Naive B cell (primary cell): ENCODE data around the gene RSPH4A. TPM values are rescaled to one million over a fixed set of nuclear protein-coding genes. Genes with fewer than 3 reads are reported as not detected.
"Not testable (repeated sequence)": the region's sequence is repeated elsewhere in the genome, so short reads cannot be mapped to it uniquely, and the experiment has no call there.

Source experiments
- ATAC-seq, 2 donors: fragments of 150-1000 bp; cut with Tn5 transposase; 2 replicates each; pipeline ENCODE4 v1.10.0; 2021; ENCODE audit warnings: low read depth in 2 of 2, mild to moderate bottlenecking in 2 of 2, moderate library complexity in 2 of 2
- DNase-seq: peaks from one replicate; pipeline ENCODE4 v3.0.0; 2022
- H3K27ac Mint-ChIP-seq, 6 donors: one replicate each; pipeline ENCODE4 v1.8.0; 2020 to 2022; ENCODE audit warnings: mild to moderate bottlenecking in 6 of 6, mixed read lengths in 6 of 6, moderate library complexity in 5 of 6, inconsistent platforms in 2 of 6
- H3K27me3 Mint-ChIP-seq, 3 donors: one replicate each; pipeline ENCODE4 v1.8.0; 2021 to 2022; ENCODE audit warnings: mixed read lengths in 3 of 3, mild to moderate bottlenecking in 1 of 3
- H3K36me3 Mint-ChIP-seq, 2 donors: one replicate each; pipeline ENCODE4 v1.8.0; 2020 to 2022; ENCODE audit warnings: mixed read lengths in 2 of 2, inconsistent platforms in 1 of 2, mild to moderate bottlenecking in 1 of 2
- H3K4me1 Mint-ChIP-seq, 3 donors: one replicate each; pipeline ENCODE4 v1.8.0; 2020 to 2022; ENCODE audit warnings: mixed read lengths in 3 of 3, inconsistent platforms in 1 of 3, mild to moderate bottlenecking in 1 of 3, moderate library complexity in 1 of 3
- H3K4me3 Mint-ChIP-seq, 8 donors: one replicate each; pipeline ENCODE4 v1.8.0; 2020 to 2022; ENCODE audit warnings: mild to moderate bottlenecking in 8 of 8, mixed read lengths in 8 of 8, moderate library complexity in 8 of 8, inconsistent platforms in 2 of 8
- H3K9me3 Mint-ChIP-seq, 7 donors: one replicate each; pipeline ENCODE4 v1.8.0; 2020 to 2022; ENCODE audit warnings: mixed read lengths in 7 of 7, mild to moderate bottlenecking in 5 of 7, inconsistent platforms in 2 of 7, moderate library complexity in 1 of 7
- polyA plus RNA-seq, 6 donors: library from polyadenylated mRNA; unstranded; fragments of 300-500 nt; fragmentation: Illumina TruSeq; gene quantifications; one replicate each; pipeline ENCODE4 v1.2.3, GENCODE V29; 2021; ENCODE audit warnings: low read depth in 6 of 6

Gene RSPH4A
- polyA plus RNA-seq, 6 donors from 2014 or later, result 0.13 to 0.25 TPM; not detected in 4

DNA sequence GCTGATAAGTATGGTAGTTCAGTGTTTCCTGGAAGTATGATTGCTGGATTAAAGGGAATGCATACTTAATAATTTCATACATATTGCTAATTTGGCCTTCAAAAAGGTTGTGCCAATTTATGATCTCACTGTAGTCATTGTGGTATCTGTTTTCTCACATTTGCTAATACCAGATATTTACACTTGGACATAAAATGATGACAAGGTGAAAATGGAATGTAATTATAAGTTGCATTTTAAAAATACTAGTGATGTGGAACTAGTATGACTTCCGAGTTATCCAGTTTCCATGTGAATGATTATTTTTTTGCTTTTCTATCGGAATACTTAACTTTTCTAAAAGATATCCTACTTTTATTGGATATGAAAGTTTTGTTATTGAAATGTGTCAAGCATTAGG lies 29.5 kb upstream of the RSPH4A start:
- DNase-seq (no peak), ATAC-seq (no peak)
- Mint-ChIP-seq H3K36me3 (peaks cover 20 to 25% of the 10 kb centered on the region in 2 donors), H3K27ac (no peak overlapping the region), H3K4me1 (peaks cover 0 to 3% (median 0%) of the 10 kb centered on the region in 3 donors), H3K4me3 (no peak overlapping the region), H3K9me3 (no peaks in the 10 kb centered on the region), H3K27me3 (no peaks in the 10 kb centered on the region)

GRCh38 chr6:116595247-116595646 lies 21.0 kb upstream of the RSPH4A start:
- Mint-ChIP-seq H3K36me3 (peaks cover 19 to 26% of the 10 kb centered on the region in 2 donors), H3K4me1 (no peaks in the 10 kb centered on the region), H3K4me3 (no peak overlapping the region), H3K27me3 (no peaks in the 10 kb centered on the region), H3K9me3 (no peaks in the 10 kb centered on the region), H3K27ac (no peak overlapping the region)
- DNase-seq (no peak), ATAC-seq (no peak)

DNA sequence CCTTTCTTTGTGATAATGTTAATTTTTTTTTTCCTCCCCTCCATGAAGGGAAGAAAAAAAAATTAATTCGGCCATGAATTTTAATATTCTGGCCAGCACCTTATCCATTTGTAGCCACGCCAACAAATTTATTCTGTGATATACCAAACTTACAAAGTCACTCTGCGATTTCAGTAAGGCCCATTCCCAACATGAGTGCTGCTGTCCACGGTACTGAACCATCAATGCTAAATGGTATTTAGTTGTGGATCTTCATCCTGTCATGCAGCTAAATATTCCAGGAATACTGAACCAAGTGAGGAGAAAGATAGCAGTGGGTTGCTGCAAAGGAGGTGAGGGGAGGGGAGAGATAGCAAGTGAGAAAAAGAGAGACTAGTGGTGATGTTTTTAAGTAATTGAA lies 19.5 kb upstream of the RSPH4A start:
- DNase-seq, result no peak
- Mint-ChIP-seq H3K4me1 (no peaks in the 10 kb centered on the region), H3K9me3 (no peaks in the 10 kb centered on the region), H3K36me3 (peaks cover 18 to 23% of the 10 kb centered on the region in 2 donors), H3K27ac (peak overlapping the region in 1 of 6 donors; percentile 24), H3K27me3 (no peaks in the 10 kb centered on the region), H3K4me3 (no peak overlapping the region)
- ATAC-seq, result no peak

DNA sequence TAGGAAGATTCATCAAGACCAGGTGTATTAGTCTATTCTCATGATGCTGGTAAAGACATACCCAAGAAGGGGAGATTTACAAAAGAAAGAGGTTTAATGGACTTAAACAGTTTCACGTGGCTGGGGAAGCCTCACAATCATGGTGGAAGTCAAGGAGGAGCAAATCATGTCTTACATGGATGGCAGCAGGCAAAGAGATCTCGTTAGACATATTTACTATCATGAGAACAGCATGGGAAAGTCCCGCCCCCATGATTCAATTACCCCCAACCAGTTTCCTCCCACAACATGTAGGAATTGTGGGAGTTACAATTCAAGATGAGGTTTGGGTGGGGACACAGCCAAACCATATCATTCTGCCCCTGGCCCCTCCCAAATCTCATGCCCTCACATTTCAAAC lies 12.4 kb upstream of the RSPH4A start:
- H3K4me3 Mint-ChIP-seq, DNase-seq, ATAC-seq, H3K27me3 Mint-ChIP-seq, H3K4me1 Mint-ChIP-seq, H3K27ac Mint-ChIP-seq: not testable (repeated sequence)
- peaks cover 14 to 20% of the 10 kb centered on the region in 2 donors for H3K36me3 Mint-ChIP-seq
- H3K9me3 Mint-ChIP-seq, result peaks cover 10 to 25% (median 12%) of the 10 kb centered on the region in 7 donors

DNA sequence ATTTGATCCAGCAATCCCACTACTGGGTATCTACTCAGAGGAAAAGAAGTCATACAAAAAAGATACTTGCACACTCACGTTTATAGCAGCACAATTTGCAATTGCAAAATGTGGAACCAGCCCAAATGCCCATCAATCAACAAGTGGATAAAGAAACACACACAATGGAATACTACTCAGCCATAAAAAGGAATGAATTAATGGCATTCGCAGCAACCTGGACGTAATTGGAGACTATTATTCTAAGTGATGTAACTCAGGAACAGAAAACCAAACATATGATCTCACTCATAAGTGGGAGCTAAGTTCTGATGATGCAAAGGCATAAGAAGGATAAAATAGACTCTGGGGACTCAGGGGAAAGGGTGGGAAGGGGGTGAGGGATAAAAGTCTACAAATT lies 11.4 kb upstream of the RSPH4A start:
- not testable (repeated sequence) for H3K27ac Mint-ChIP-seq, H3K4me1 Mint-ChIP-seq, H3K4me3 Mint-ChIP-seq, DNase-seq, H3K27me3 Mint-ChIP-seq, ATAC-seq
- H3K9me3 Mint-ChIP-seq, result peaks cover 10 to 25% (median 12%) of the 10 kb centered on the region in 7 donors
- H3K36me3 Mint-ChIP-seq, result peaks cover 14 to 20% of the 10 kb centered on the region in 2 donors

- ATAC-seq (no peak), DNase-seq (no peak)
- peaks cover 0 to 10% (median 2%) of the 10 kb centered on the region in 3 donors for H3K27me3 Mint-ChIP-seq
- H3K4me1 Mint-ChIP-seq, result no peaks in the 10 kb centered on the region
- no peak overlapping the region for H3K4me3 Mint-ChIP-seq
- no peak overlapping the region for H3K27ac Mint-ChIP-seq
- H3K36me3 Mint-ChIP-seq, result peaks cover 14 to 20% of the 10 kb centered on the region in 2 donors
- peaks cover 10 to 25% (median 12%) of the 10 kb centered on the region in 7 donors for H3K9me3 Mint-ChIP-seq
Measured at GRCh38 chr6:116605935-116606334, 10.3 kb upstream of the RSPH4A start.

DNA sequence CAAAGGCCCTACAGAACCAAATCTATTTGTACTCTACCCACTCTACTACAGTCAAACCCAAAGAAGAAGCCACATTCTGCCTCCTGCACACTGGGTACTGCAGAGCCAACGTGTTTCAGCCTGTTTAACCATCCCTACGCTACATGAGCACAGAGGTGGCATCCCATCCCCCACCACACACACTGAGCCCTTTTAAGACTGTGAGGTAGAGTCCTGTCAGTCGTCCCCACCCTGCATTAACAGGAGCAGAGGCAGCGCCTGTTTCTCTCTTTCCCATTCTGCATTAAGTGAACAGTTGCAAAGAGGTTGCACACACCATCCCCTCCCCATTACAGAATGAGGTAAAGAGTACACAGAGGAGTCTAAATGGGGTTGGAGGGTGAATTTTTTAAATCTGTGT lies 5.2 kb upstream of the RSPH4A start:
- DNase-seq, result no peak
- Mint-ChIP-seq H3K27ac (no peak overlapping the region), H3K27me3 (peaks cover 4 to 20% (median 8%) of the 10 kb centered on the region in 3 donors), H3K9me3 (peaks cover 0 to 3% (median 0%) of the 10 kb centered on the region in 7 donors), H3K4me3 (no peak overlapping the region), H3K4me1 (peaks cover 3 to 4% (median 4%) of the 10 kb centered on the region in 3 donors), H3K36me3 (no peaks in the 10 kb centered on the region)
- ATAC-seq, result no peak

DNA sequence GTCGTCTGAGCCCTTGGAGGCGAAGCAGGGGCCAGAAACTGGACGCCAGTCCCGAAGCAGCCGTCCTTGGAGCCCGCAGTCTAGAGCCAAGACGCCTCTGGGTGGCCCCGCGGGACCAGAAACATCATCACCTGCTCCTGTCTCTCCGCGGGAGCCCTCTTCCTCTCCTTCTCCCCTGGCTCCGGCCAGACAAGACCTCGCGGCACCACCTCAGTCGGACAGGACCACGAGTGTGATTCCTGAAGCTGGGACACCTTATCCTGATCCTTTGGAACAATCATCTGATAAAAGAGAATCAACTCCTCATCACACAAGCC lies 416 bp downstream of the RSPH4A start:
- peak; percentile 36 to 40 for ATAC-seq
- H3K36me3 Mint-ChIP-seq, result no peaks in the 10 kb centered on the region
- peak overlapping the region; percentile 67 to 92 (median 85) for H3K4me3 Mint-ChIP-seq
- peaks cover 0 to 2% (median 0%) of the 10 kb centered on the region in 7 donors for H3K9me3 Mint-ChIP-seq
- DNase-seq, result peak; percentile 11
- H3K4me1 Mint-ChIP-seq, result peaks cover 14 to 17% (median 15%) of the 10 kb centered on the region in 3 donors
- peak overlapping the region in 5 of 6 donors; percentile 40 to 93 (median 65) for H3K27ac Mint-ChIP-seq
- H3K27me3 Mint-ChIP-seq, result peaks cover 0 to 18% (median 8%) of the 10 kb centered on the region in 3 donors

- H3K36me3 Mint-ChIP-seq, result no peaks in the 10 kb centered on the region
- no peak overlapping the region for H3K27ac Mint-ChIP-seq
Measured at GRCh38 chr6:116624036-116624805, 7.9 kb downstream of the RSPH4A start.

GRCh38 chr6:116625872-116626271 lies 9.6 kb downstream of the RSPH4A start:
- Mint-ChIP-seq H3K9me3 (peaks cover 0 to 8% (median 0%) of the 10 kb centered on the region in 7 donors), H3K27me3 (no peaks in the 10 kb centered on the region), H3K4me3 (no peak overlapping the region), H3K4me1 (peaks cover 0 to 13% (median 10%) of the 10 kb centered on the region in 3 donors), H3K27ac (no peak overlapping the region), H3K36me3 (no peaks in the 10 kb centered on the region)
- DNase-seq (no peak), ATAC-seq (no peak)

More at GRCh38 chr6:116624036-116624805, 7.9 kb downstream of the RSPH4A start:
- H3K27me3 Mint-ChIP-seq, result no peaks in the 10 kb centered on the region
- peaks cover 0 to under 1% (median 0%) of the 10 kb centered on the region in 3 donors for H3K4me1 Mint-ChIP-seq
- no peak for ATAC-seq
- peaks cover 0 to 8% (median 0%) of the 10 kb centered on the region in 7 donors for H3K9me3 Mint-ChIP-seq
- DNase-seq, result no peak
- no peak overlapping the region for H3K4me3 Mint-ChIP-seq

- Mint-ChIP-seq H3K4me3 (peak overlapping the region in 1 of 8 donors; percentile 44), H3K27ac (peak overlapping the region in 1 of 6 donors; percentile 34), H3K36me3 (peaks cover 9 to 10% of the 10 kb centered on the region in 2 donors), H3K4me1 (peaks cover 0 to 22% (median 13%) of the 10 kb centered on the region in 3 donors), H3K27me3 (no peaks in the 10 kb centered on the region), H3K9me3 (peaks cover 0 to 8% (median 0%) of the 10 kb centered on the region in 7 donors)
- peak in 1 of 2 donors; percentile 62 for ATAC-seq
- DNase-seq, result no peak
Measured at GRCh38 chr6:116629563-116629981, 13.3 kb downstream of the RSPH4A start.

DNA sequence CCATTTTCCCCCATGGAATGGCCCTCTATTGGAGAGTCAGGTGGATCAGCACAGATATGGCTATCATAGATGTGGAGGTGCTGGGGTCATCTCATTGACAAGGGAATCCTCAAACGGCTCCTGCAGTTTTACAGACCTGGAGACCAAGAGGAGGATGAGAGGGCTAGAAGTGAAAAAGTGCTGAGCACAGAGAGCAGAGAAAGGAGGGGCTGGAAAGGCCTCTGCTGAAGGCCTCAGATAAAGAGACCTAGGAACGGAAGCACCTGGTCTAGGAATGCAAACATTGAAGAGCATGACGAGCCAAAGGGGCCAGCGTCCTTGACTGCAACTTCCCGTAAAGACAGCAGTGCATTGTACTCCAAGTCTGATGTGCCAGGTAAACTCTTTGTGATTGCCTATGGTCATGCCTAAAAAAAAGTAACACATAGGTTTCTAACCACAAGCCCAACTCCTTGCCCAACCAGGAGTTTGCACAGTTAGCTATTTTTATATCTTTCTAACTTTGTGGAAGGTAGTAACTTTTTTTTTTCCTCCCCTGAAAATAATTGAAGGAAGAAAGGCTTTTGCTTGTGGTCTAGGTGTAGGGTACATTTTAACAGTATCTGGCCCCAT lies 15.2 kb downstream of the RSPH4A start:
- ATAC-seq, result peak; percentile 52 to 82
- H3K4me1 Mint-ChIP-seq, result peaks cover 0 to 22% (median 13%) of the 10 kb centered on the region in 3 donors
- peak overlapping the region in 1 of 6 donors; percentile 35 for H3K27ac Mint-ChIP-seq
- peaks cover 0 to 8% (median 0%) of the 10 kb centered on the region in 7 donors for H3K9me3 Mint-ChIP-seq
- peaks cover 9 to 10% of the 10 kb centered on the region in 2 donors for H3K36me3 Mint-ChIP-seq
- peak overlapping the region in 1 of 8 donors; percentile 23 for H3K4me3 Mint-ChIP-seq
- no peaks in the 10 kb centered on the region for H3K27me3 Mint-ChIP-seq
- DNase-seq, result peak; percentile 7

DNA sequence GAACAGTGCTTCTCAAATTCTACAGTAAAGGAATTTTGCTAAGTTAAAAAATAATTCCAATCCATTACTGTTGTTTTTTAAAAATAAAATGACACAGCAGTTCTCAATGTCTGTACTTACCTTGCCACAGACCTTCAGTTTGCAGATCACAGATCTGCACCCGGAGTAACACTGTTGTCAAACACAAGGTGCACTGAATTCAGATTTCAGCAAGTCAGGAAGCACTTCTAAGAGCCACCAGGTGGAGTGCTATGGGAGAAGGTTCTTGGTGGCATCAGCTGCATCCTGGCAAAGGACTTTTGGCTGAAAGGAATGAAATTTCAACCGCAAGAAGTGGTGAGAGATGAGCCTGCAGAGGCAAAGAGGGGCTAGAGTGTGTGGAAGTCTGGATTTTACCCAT lies 17.4 kb downstream of the RSPH4A start:
- DNase-seq (no peak), ATAC-seq (no peak)
- H3K27me3 Mint-ChIP-seq, result no peaks in the 10 kb centered on the region
- no peak overlapping the region for H3K4me3 Mint-ChIP-seq
- peaks cover 9 to 10% of the 10 kb centered on the region in 2 donors for H3K36me3 Mint-ChIP-seq
- peak overlapping the region in 1 of 6 donors; percentile 49 for H3K27ac Mint-ChIP-seq
- H3K9me3 Mint-ChIP-seq, result no peaks in the 10 kb centered on the region
- H3K4me1 Mint-ChIP-seq, result peaks cover 0 to 22% (median 13%) of the 10 kb centered on the region in 3 donors

GRCh38 chr6:116648156-116648555 lies 31.9 kb downstream of the RSPH4A start:
- Mint-ChIP-seq H3K4me3 (no peak overlapping the region), H3K27ac (peak overlapping the region in 1 of 6 donors; percentile 53), H3K36me3 (peaks cover 0 to 13% of the 10 kb centered on the region in 2 donors), H3K4me1 (no peaks in the 10 kb centered on the region), H3K27me3 (no peaks in the 10 kb centered on the region), H3K9me3 (no peaks in the 10 kb centered on the region)
- ATAC-seq (no peak), DNase-seq (no peak)
